HepG2 (cell line): ENCODE data around the gene SYNJ2. TPM values are rescaled to one million over a fixed set of nuclear protein-coding genes. Genes with fewer than 3 reads are reported as not detected.

Experiments
- AGO2 ChIP-seq: fragments of 200-400 bp; formaldehyde crosslinking; optimal IDR thresholded peaks from 2 replicates; pipeline ENCODE3; 2017; ENCODE audit warnings: mild to moderate bottlenecking, low read depth, low read length, moderate library complexity
- ARID4A ChIP-seq: sonication (generic); formaldehyde crosslinking; IDR thresholded peaks from 2 replicates; pipeline ENCODE4 v1.5.0; 2020; ENCODE audit warnings: mild to moderate bottlenecking, missing genetic modification reagents, borderline replicate concordance
- CHCHD3 ChIP-seq: sonication (generic); formaldehyde crosslinking; IDR thresholded peaks from 2 replicates; pipeline ENCODE4 v1.8.0; 2022; ENCODE audit warnings: mild to moderate bottlenecking, missing genetic modification reagents, moderate library complexity
- EEA1 ChIP-seq: sonication (generic); formaldehyde crosslinking; IDR thresholded peaks from 2 replicates; pipeline ENCODE4 v1.5.1; 2020; ENCODE audit warnings: mild to moderate bottlenecking, missing genetic modification reagents, borderline replicate concordance
- ETS1 ChIP-seq: sonication (generic); formaldehyde crosslinking; IDR thresholded peaks from 2 replicates; pipeline ENCODE4 v1.4.0; 2020; ENCODE audit warnings: missing genetic modification reagents
- FOXK1 ChIP-seq: sonication (generic); formaldehyde crosslinking; IDR thresholded peaks from 2 replicates; pipeline ENCODE4 v1.4.0; 2020; ENCODE audit warnings: low read depth, missing genetic modification reagents, borderline replicate concordance
- HHEX ChIP-seq: IDR thresholded peaks from 2 replicates; pipeline ENCODE4 v1.6.1; 2016; ENCODE audit warnings: control low read depth
- SIX4 ChIP-seq: sonication (generic); formaldehyde crosslinking; IDR thresholded peaks from 2 replicates; pipeline ENCODE4 v1.4.0; 2020; ENCODE audit warnings: missing genetic modification reagents
- TCF12 ChIP-seq, 2 experiments: fragments of 450-650 bp in 1 of 2; sonication (generic) in 1 of 2; formaldehyde crosslinking in 1 of 2; IDR thresholded peaks; 2 replicates each; pipeline versions ENCODE4 v1.6.1 to v1.8.0; 2017 to 2022; ENCODE audit warnings: antibody characterized with exemption in 1 of 2, mild to moderate bottlenecking in 1 of 2, missing genetic modification reagents in 1 of 2, moderate library complexity in 1 of 2
- ZBTB2 ChIP-seq: sonication (generic); formaldehyde crosslinking; IDR thresholded peaks from 2 replicates; pipeline ENCODE4 v1.8.0; 2022; ENCODE audit warnings: low read depth, missing genetic modification reagents
- ZNF160 ChIP-seq: sonication (generic); formaldehyde crosslinking; IDR thresholded peaks from 2 replicates; pipeline ENCODE4 v1.8.0; 2022; ENCODE audit warnings: mild to moderate bottlenecking, inconsistent platforms, missing genetic modification reagents
- ZNF460 ChIP-seq: sonication (generic); formaldehyde crosslinking; IDR thresholded peaks from 2 replicates; pipeline ENCODE4 v1.5.1; 2020; ENCODE audit warnings: missing genetic modification reagents, mild to moderate bottlenecking, borderline replicate concordance
- ZNF691 ChIP-seq: sonication (generic); formaldehyde crosslinking; IDR thresholded peaks from 2 replicates; pipeline ENCODE4 v1.4.0; 2020; ENCODE audit warnings: missing genetic modification reagents, low read depth, mild to moderate bottlenecking, borderline replicate concordance
- ZNF746 ChIP-seq: sonication (generic); formaldehyde crosslinking; IDR thresholded peaks from 2 replicates; pipeline ENCODE4 v1.8.0; 2022; ENCODE audit warnings: mild to moderate bottlenecking, missing genetic modification reagents
- ZNF770 ChIP-seq: sonication (generic); formaldehyde crosslinking; IDR thresholded peaks from 2 replicates; pipeline ENCODE4 v1.5.0; 2020; ENCODE audit warnings: mild to moderate bottlenecking, missing genetic modification reagents
- polyA plus RNA-seq, 8 experiments: library from polyadenylated mRNA; depleted of rRNA in 3 of 8; stranded (reverse) in 7 of 8; unstranded in 1 of 8; fragments of >200 nt; fragmentation: Illumina TruSeq in 4 of 8; extraction: Trizol in 4 of 8; gene quantifications; 2 replicates each; pipeline versions ENCODE4 v1.2.1 to v1.2.3, GENCODE V29; 2011 to 2016; ENCODE audit warnings: low read depth in 4 of 8, missing spikeins in 1 of 8, mixed read lengths in 1 of 8; ENCODE audit not compliant: insufficient read depth in 1 of 8
- total RNA-seq, 5 experiments: library from RNA; depleted of rRNA; stranded (reverse); fragments of >200 nt; fragmentation: Illumina TruSeq; extraction: Trizol; gene quantifications; 2 replicates each; pipeline ENCODE4 v1.2.3, GENCODE V29; 2016; ENCODE audit warnings: low read depth in 1 of 5
- TF ChIP-seq, protein P1 (sequence below): sonication (generic); formaldehyde crosslinking; IDR thresholded peaks from 2 replicates; pipeline ENCODE4 v1.4.0; 2020; ENCODE audit warnings: missing genetic modification reagents, borderline replicate concordance

SYNJ2 gene
- total and polyA plus RNA-seq, 2 of the 13 experiments (the other 11 are each of a cell fraction or from before 2014, with no cell fraction given) = 39.1 to 57.6 TPM

GRCh38 chr6:158009935-158010585 lies 28.4 kb downstream of the SYNJ2 start (continued):
- TF ChIP-seq CHCHD3 (no peak), ZNF746 (CRISPR knock-in tag) (0 out of 2 replicates have a peak, but pooled peaks have one; percentile 5), ETS1 (0 out of 2 replicates have a peak, but pooled peaks have one; percentile 2), ZBTB2 (CRISPR knock-in tag) (no peak), ZNF460 (CRISPR knock-in tag) (peak; percentile 53; the same call in 1 of the 2 replicates), AGO2 (peak; percentile 16), FOXK1 (no peak), ARID4A (CRISPR knock-in tag) (no peak), ZNF691 (CRISPR knock-in tag) (no peak), ZNF770 (CRISPR knock-in tag) (0 out of 2 replicates have a peak, but pooled peaks have one; percentile 29), TCF12 (IDR thresholded peaks at IDR 0.05) (no peak), TCF12 (CRISPR knock-in tag; IDR thresholded peaks at IDR 0.05) (no peak), HHEX (CRISPR knock-in tag) (no peak), EEA1 (CRISPR knock-in tag) (no peak), SIX4 (CRISPR knock-in tag) (no peak), ZNF160 (CRISPR knock-in tag) (no peak)
- TF ChIP-seq, protein P1, sequence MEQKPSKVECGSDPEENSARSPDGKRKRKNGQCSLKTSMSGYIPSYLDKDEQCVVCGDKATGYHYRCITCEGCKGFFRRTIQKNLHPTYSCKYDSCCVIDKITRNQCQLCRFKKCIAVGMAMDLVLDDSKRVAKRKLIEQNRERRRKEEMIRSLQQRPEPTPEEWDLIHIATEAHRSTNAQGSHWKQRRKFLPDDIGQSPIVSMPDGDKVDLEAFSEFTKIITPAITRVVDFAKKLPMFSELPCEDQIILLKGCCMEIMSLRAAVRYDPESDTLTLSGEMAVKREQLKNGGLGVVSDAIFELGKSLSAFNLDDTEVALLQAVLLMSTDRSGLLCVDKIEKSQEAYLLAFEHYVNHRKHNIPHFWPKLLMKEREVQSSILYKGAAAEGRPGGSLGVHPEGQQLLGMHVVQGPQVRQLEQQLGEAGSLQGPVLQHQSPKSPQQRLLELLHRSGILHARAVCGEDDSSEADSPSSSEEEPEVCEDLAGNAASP (CRISPR knock-in tag) = no peak
